CD4-positive, alpha-beta memory T cell (primary cell): ENCODE data around the gene MCF2L. TPM values are rescaled to one million over a fixed set of nuclear protein-coding genes. Genes with fewer than 3 reads are reported as not detected.

Experiments
- CTCF ChIA-PET: fragments of 350-600 bp; sonication (Branson Sonifier 250); formaldehyde crosslinking; loops from one replicate; lab custom pipeline; 2021; ENCODE audit warnings: inconsistent platforms; ENCODE audit not compliant: partially characterized antibody; lab: Charles Lee
- POLR2A ChIA-PET: fragments of 350-600 bp; sonication (Branson Sonifier 250); formaldehyde crosslinking; loops from one replicate; lab custom pipeline; 2021; ENCODE audit not compliant: partially characterized antibody; lab: Charles Lee
- DNase-seq, 5 donors: peaks; one replicate each; pipeline versions ENCODE4 v3.0.0 to v3.0.0-alpha.2; 2020 to 2022; ENCODE audit warnings: mixed read lengths in 1 of 5
- H3K27ac ChIP-seq: one replicate; pipeline ENCODE4 v1.7.0; 2013; ENCODE audit warnings: low read depth, low read length
- H3K27me3 ChIP-seq: 2 replicates; pipeline ENCODE4 v1.7.0; 2013; ENCODE audit warnings: mild to moderate bottlenecking, low read length, moderate library complexity; ENCODE audit not compliant: insufficient read depth
- H3K36me3 ChIP-seq: 2 replicates; pipeline ENCODE4 v1.7.0; 2013; ENCODE audit warnings: mild to moderate bottlenecking, low read length, moderate library complexity; ENCODE audit not compliant: insufficient read depth
- H3K4me1 ChIP-seq: 2 replicates; pipeline ENCODE4 v1.7.0; 2013; ENCODE audit warnings: mild to moderate bottlenecking, low read length, moderate library complexity; ENCODE audit not compliant: insufficient read depth
- H3K4me3 ChIP-seq, 2 donors: one replicate each; pipeline ENCODE4 v1.7.0; 2013; ENCODE audit warnings: low read length in 2 of 2, mild to moderate bottlenecking in 1 of 2
- H3K9me3 ChIP-seq, 2 donors: one replicate each; pipeline ENCODE4 v1.7.0; 2013; ENCODE audit warnings: low read length in 2 of 2, control low read depth in 1 of 2; ENCODE audit not compliant: control insufficient read depth in 1 of 2
- H3K27ac Mint-ChIP-seq, 7 donors: one replicate each; pipeline ENCODE4 v1.8.0; 2020 to 2021; ENCODE audit warnings: mixed read lengths in 7 of 7, mild to moderate bottlenecking in 6 of 7, inconsistent platforms in 3 of 7, moderate library complexity in 3 of 7
- H3K27me3 Mint-ChIP-seq, 2 donors: one replicate each; pipeline ENCODE4 v1.8.0; 2020 to 2021; ENCODE audit warnings: mixed read lengths in 2 of 2
- H3K36me3 Mint-ChIP-seq, 2 donors: one replicate each; pipeline ENCODE4 v1.8.0; 2020 to 2021; ENCODE audit warnings: mixed read lengths in 2 of 2, inconsistent platforms in 1 of 2, mild to moderate bottlenecking in 1 of 2
- H3K4me1 Mint-ChIP-seq, 4 donors: one replicate each; pipeline ENCODE4 v1.8.0; 2020 to 2021; ENCODE audit warnings: mixed read lengths in 4 of 4, mild to moderate bottlenecking in 1 of 4
- H3K4me3 Mint-ChIP-seq, 8 donors: one replicate each; pipeline ENCODE4 v1.8.0; 2020 to 2021; ENCODE audit warnings: mixed read lengths in 8 of 8, mild to moderate bottlenecking in 7 of 8, moderate library complexity in 6 of 8, inconsistent platforms in 3 of 8
- H3K9me3 Mint-ChIP-seq, 8 donors: one replicate each; pipeline ENCODE4 v1.8.0; 2020 to 2021; ENCODE audit warnings: mixed read lengths in 8 of 8, mild to moderate bottlenecking in 5 of 8, inconsistent platforms in 3 of 8, moderate library complexity in 1 of 8
- intact Hi-C: fragments of 100-400 bp; cut with micrococcal nuclease; formaldehyde crosslinking; loops from one replicate; pipeline ENCODE4 v1.15.1; 2023
- polyA plus RNA-seq, 2 donors: library from polyadenylated mRNA; unstranded; fragments of 300-500 nt; fragmentation: Illumina TruSeq; gene quantifications; one replicate each; pipeline ENCODE4 v1.2.3, GENCODE V29; 2021
- total RNA-seq, 2 experiments: library from RNA; stranded (reverse); gene quantifications; one replicate each; pipeline ENCODE4 v1.2.3, GENCODE V29; 2021

Gene MCF2L
- total RNA-seq (10 to 100 TPM; 17.5 to 18.9 TPM), polyA plus RNA-seq (1 to 10 TPM in 1 of 2 donors, under 1 TPM in 1; 0.15 to 3.4 TPM)

DNA sequence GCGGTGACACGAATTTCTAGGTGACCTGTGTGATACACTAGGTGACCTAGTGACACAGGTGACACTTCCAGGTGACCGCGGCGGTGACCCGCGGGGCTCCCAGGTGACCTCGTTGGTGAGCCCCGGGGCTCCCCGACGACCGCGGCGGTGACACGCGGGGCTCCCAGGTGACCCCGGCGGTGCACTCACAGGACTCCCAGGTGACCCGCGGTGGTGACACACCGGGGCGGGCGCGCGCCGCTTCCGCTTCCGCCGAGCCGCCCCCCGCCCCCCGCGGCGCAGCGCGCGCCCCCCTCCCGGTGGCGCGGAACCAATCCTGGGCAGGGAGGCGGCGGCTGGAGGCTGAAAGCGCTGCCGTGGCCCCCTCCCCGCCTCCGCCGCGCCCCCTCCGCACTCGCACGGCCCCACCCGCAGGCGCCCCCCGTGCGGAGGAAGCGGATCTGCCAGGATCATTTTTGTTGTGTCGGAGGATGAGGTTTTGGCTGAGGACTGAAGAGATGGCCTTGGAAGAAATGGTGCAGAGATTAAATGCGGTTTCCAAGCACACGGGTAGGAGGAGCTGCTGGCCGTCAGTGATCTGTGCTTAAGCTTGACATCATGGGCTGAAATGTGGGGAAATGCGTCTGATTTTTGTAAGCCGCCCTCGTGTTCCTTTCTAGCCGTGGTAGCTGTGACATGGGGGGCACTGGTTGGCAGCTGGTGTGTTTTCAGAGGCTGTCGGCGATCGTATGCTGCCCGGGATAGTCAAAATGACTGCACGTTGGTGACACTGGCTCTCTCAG, at the start of gene MCF2L:
MCF2L (plus strand) TSS at position 305 of the 782 bp plus-strand sequence; CDS start at position 471, 166 bp downstream.
- Histone ChIP-seq H3K4me1 (peaks cover 18% of the 10 kb centered on the region), H3K36me3 (no peaks in the 10 kb centered on the region), H3K9me3 (no peaks in the 10 kb centered on the region), H3K27ac (peak within 1 kb of the TSS; percentile 57), H3K27me3 (no peaks in the 10 kb centered on the region), H3K4me3 (peak within 1 kb of the TSS; percentile 62 to 64)
- H3K36me3 Mint-ChIP-seq: peaks cover 4 to 8% of the 10 kb centered on the region in 2 donors
- POLR2A ChIA-PET: interaction anchor here (0.8 to 2.3 kb wide), 3 partner anchors 26 to 239 kb away, joined by 3 to 22 read pairs (median 7); partner anchors contain the start of genes CUL4A and PCID2
- no peaks in the 10 kb centered on the region for H3K9me3 Mint-ChIP-seq
- intact Hi-C loops: loop anchor here (1.0 to 2.0 kb wide), 4 partner anchors 27 to 328 kb away; partner anchors contain the start of genes LAMP1 and PCID2
- H3K27ac Mint-ChIP-seq: peak within 1 kb of the TSS; percentile 89 to 97 (median 94)
- peak within 1 kb of the TSS; percentile 91 to 98 (median 96) for H3K4me3 Mint-ChIP-seq
- H3K4me1 Mint-ChIP-seq: peaks cover 19 to 38% (median 29%) of the 10 kb centered on the region in 4 donors
- peak; percentile 68 to 79 (median 76) for DNase-seq
- H3K27me3 Mint-ChIP-seq: no peaks in the 10 kb centered on the region
- CTCF ChIA-PET: interaction anchor here (1.1 to 1.6 kb wide), 2 partner anchors 26 to 58 kb away, joined by 4 to 7 read pairs; no protein-coding TSS in a partner anchor

DNA sequence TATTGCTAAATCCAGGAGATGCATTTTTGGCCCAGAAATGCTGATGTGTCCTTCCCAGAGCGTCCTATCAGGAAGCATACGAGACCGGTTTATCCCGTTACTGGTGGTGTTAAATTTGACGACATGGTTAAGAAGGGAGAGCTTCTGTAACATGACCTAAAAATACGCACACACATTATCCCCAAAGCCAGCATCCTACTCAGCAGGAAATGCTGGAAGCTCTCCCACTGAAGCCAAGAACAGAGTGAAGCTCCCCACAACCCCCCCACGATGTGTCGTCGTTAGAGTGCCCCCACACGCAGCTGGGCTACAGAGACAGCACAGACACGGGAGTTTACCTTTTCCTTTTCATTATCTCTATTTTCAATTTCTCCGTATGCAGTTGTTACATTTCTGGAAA, 45.1 kb upstream of the MCF2L start:
- peaks cover 17 to 40% of the 10 kb centered on the region in 2 donors for H3K27me3 Mint-ChIP-seq

DNA sequence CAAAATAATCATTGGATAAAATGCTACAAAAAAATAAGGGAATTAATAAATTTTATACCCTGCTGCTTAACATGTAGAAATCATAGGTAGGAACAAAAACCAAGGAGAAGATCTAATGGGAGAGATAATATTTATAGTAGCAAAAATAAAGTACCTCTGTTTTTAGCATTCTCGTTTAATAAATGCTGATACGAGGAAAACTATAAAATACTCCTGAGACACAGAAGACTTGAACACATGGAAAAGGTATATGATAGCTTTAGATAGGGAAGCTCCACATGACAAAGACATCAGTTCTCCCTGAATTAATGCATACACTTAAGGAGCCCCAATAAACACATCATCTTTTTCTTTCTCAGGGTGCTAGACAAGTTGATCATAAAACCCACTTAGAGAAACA, 44.6 kb upstream of the MCF2L start:
- Mint-ChIP-seq H3K4me1 (peaks cover 0 to 4% (median 0%) of the 10 kb centered on the region in 4 donors), H3K9me3 (peaks cover 0 to 5% (median 0%) of the 10 kb centered on the region in 8 donors), H3K36me3 (no peaks in the 10 kb centered on the region), H3K4me3 (no peak overlapping the region), H3K27ac (no peak overlapping the region), H3K27me3 (peaks cover 17 to 42% of the 10 kb centered on the region in 2 donors)
- peaks cover 4% of the 10 kb centered on the region for H3K27me3 ChIP-seq
- no peaks in the 10 kb centered on the region for H3K9me3 ChIP-seq
- no peak for DNase-seq
- H3K4me3 ChIP-seq: no peak overlapping the region
- H3K36me3 ChIP-seq: no peaks in the 10 kb centered on the region
- ChIA-PET CTCF (interaction anchor here (1.0 kb wide), 1 partner anchor 21 kb away, joined by 3 read pairs; no protein-coding TSS in a partner anchor), POLR2A (no interaction called here)
- intact Hi-C loops: no loop called here
- H3K4me1 ChIP-seq: peaks cover 3% of the 10 kb centered on the region
- no peak overlapping the region for H3K27ac ChIP-seq

More for the DNA sequence above, 45.1 kb upstream of the MCF2L start:
- Histone ChIP-seq H3K9me3 (no peaks in the 10 kb centered on the region), H3K27me3 (peaks cover 3% of the 10 kb centered on the region), H3K4me3 (no peak overlapping the region), H3K4me1 (no peaks in the 10 kb centered on the region), H3K27ac (no peak overlapping the region), H3K36me3 (no peaks in the 10 kb centered on the region)
- Mint-ChIP-seq H3K4me3 (no peak overlapping the region), H3K27ac (no peak overlapping the region), H3K4me1 (peaks cover 0 to under 1% (median 0%) of the 10 kb centered on the region in 4 donors), H3K9me3 (peaks cover 0 to 5% (median 0%) of the 10 kb centered on the region in 8 donors), H3K36me3 (no peaks in the 10 kb centered on the region)
- no peak for DNase-seq
- POLR2A ChIA-PET: no interaction called here
- intact Hi-C loops: no loop called here
- CTCF ChIA-PET: interaction anchor here (1.0 kb wide), 1 partner anchor 22 kb away, joined by 3 read pairs; no protein-coding TSS in a partner anchor

- Histone ChIP-seq H3K4me3 (no peak overlapping the region), H3K9me3 (no peaks in the 10 kb centered on the region), H3K27ac (no peak overlapping the region), H3K4me1 (peaks cover 7% of the 10 kb centered on the region), H3K36me3 (no peaks in the 10 kb centered on the region), H3K27me3 (peaks cover 15% of the 10 kb centered on the region)
- intact Hi-C loops: no loop called here
- CTCF ChIA-PET: no interaction called here
- peaks cover 0 to 5% (median 0%) of the 10 kb centered on the region in 8 donors for H3K9me3 Mint-ChIP-seq
- no peak overlapping the region for H3K27ac Mint-ChIP-seq
- H3K36me3 Mint-ChIP-seq: no peaks in the 10 kb centered on the region
- POLR2A ChIA-PET: no interaction called here
- no peak overlapping the region for H3K4me3 Mint-ChIP-seq
- peaks cover 0 to 11% (median under 1%) of the 10 kb centered on the region in 4 donors for H3K4me1 Mint-ChIP-seq
- DNase-seq: no peak
- peaks cover 20 to 46% of the 10 kb centered on the region in 2 donors for H3K27me3 Mint-ChIP-seq
Measured at GRCh38 chr13:112926003-112926402, 43.0 kb upstream of the MCF2L start.

DNA sequence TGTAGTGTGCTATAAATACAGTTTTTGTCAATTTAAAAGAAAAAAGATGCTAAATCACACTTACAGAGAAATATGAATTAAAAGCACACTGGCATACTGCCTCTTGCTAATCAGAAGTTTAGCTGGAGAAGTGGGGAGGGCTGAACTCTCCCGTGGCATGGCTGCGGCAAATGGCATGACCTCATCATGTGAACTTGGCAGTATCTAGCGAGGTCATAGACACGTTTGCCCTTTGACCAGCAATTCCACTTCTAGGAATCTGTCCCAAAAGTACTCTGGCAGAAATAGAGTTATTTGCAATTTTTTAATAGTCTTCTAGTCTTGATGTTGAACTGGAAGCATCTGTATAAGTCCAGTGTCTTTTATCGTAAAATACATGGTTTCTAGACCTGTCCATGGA, 42.0 kb upstream of the MCF2L start:
- H3K36me3 Mint-ChIP-seq: no peaks in the 10 kb centered on the region
- peaks cover 23 to 46% of the 10 kb centered on the region in 2 donors for H3K27me3 Mint-ChIP-seq
- H3K4me1 Mint-ChIP-seq: peaks cover 0 to 11% (median under 1%) of the 10 kb centered on the region in 4 donors
- CTCF ChIA-PET: no interaction called here
- Histone ChIP-seq H3K4me3 (no peak overlapping the region), H3K9me3 (no peaks in the 10 kb centered on the region), H3K4me1 (peaks cover 7% of the 10 kb centered on the region), H3K27me3 (peaks cover 15% of the 10 kb centered on the region), H3K27ac (no peak overlapping the region), H3K36me3 (no peaks in the 10 kb centered on the region)
- intact Hi-C loops: no loop called here
- no peak overlapping the region for H3K27ac Mint-ChIP-seq
- H3K4me3 Mint-ChIP-seq: no peak overlapping the region
- DNase-seq: no peak
- H3K9me3 Mint-ChIP-seq: peaks cover 0 to 5% (median 0%) of the 10 kb centered on the region in 8 donors
- POLR2A ChIA-PET: no interaction called here

DNA sequence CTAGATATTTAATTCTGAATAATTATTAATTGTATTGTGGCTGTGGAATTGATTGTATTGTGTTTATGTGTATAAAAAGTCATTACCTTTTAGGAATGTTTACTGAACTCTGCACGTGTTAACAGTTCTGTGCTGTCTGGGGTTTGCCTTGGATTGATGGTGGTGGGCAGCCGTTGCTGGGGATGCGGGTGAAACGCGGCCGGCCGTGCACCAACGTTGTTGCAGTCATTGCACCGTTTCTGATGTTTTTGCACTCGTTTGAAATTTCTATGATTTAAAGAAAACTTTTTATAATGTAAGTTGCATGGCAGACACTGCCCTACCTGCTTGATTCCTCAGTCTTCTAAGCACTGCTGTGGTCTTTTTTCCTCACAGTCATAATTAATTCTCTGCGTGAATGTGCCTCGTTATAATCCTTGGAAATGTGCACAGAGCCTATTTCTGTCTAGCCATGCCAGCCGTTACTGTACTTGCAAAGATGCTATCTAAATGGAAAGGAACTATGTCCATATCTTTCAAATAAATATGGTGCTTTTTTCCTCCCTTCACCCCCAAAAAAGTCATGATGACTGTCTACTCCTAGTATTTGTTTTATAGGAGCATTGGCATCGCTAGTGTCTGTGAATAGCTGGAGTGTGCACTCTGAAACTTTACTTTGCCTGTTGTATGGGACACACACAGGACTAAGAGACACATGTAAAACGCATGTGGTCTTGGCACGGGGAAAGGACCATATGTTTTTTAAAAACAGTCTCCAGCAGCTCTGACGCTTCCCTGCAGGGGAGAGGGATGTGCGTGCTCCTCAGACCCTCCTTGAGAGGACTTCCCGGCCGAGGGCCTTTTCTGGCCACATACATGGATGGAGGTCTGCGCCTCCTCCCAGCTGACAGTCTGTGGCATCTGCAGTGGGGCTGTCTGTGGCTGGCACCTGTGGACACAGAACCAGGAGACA, 40.7 kb upstream of the MCF2L start:
- POLR2A ChIA-PET: no interaction called here
- no peak overlapping the region for H3K4me3 ChIP-seq
- Mint-ChIP-seq H3K4me3 (no peak overlapping the region), H3K27me3 (peaks cover 23 to 44% of the 10 kb centered on the region in 2 donors), H3K36me3 (no peaks in the 10 kb centered on the region), H3K27ac (no peak overlapping the region), H3K4me1 (peaks cover 0 to 11% (median under 1%) of the 10 kb centered on the region in 4 donors), H3K9me3 (peaks cover 0 to 5% (median 0%) of the 10 kb centered on the region in 8 donors)
- H3K36me3 ChIP-seq: no peaks in the 10 kb centered on the region
- CTCF ChIA-PET: no interaction called here
- DNase-seq: no peak
- H3K9me3 ChIP-seq: no peaks in the 10 kb centered on the region
- H3K27ac ChIP-seq: no peak overlapping the region
- intact Hi-C loops: no loop called here
- H3K27me3 ChIP-seq: peaks cover 15% of the 10 kb centered on the region
- H3K4me1 ChIP-seq: peaks cover 7% of the 10 kb centered on the region
